NCI-H2081 (cell line): Measurements from ENCODE around the gene ABCC8.
A peak's percentile ranks its signal among the peaks of the same experiment; 100 is the strongest.

Source experiments
- DNase-seq, 2 experiments: peaks; one replicate each; lab custom pipeline; 2025; lab: John Stamatoyannopoulos, UW

Gene ABCC8

GRCh38 chr11:17469998-17470397 is 6.6 kb downstream of the ABCC8 start:
- no peak for DNase-seq

DNA sequence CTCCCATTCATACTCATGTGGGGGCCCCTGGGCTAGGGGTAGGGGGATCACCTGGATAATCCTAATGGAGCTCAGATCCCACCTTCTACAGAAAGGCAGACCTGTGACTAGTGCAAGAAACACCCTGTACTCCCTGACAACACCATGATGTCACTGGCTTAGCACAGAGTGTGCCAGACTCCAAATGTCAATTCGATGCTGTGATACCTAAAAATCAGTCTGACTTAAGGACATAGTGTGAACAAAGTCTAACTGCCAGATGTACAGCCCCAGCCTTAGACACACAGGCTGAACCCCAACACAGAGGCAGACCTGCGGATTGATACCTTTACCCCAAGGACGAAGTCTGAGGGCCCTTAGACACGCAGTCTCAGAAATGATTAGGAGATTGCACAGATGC is 8.5 kb downstream of the ABCC8 start:
- DNase-seq, result no peak

- DNase-seq, result no peak
Measured at GRCh38 chr11:17463546-17464174, 13.0 kb downstream of the ABCC8 start.

DNA sequence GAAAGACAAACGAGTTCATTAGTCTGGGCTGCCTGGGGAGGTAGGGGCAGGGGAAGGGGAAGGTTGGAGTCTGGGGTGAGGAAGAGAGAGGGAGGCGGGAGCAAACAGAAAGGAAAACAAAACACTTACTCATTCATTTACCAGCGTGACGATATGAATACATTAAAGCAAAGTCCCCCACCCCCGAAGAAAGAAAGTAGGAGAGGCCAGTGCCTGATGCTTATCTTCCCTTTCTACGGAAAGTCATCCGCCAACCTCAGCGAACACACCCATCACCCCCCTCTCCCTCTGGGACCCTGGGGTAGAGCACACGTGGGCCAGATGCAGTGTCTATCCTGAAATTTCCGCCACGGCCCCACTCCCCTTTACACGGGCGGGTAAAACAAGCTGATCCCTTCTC is 13.7 kb downstream of the ABCC8 start:
- DNase-seq, result no peak

GRCh38 chr11:17460406-17460805 is 16.2 kb downstream of the ABCC8 start:
- no peak for DNase-seq

- DNase-seq, result no peak
Measured at GRCh38 chr11:17459236-17459896, 17.3 kb downstream of the ABCC8 start.

GRCh38 chr11:17458268-17458667 is 18.4 kb downstream of the ABCC8 start:
- DNase-seq, result no peak

- no peak for DNase-seq
Measured at GRCh38 chr11:17457396-17458173, 19.1 kb downstream of the ABCC8 start.

- no peak for DNase-seq
Measured at GRCh38 chr11:17452668-17453067, 24.0 kb downstream of the ABCC8 start.

GRCh38 chr11:17449158-17449557 is 27.5 kb downstream of the ABCC8 start:
- DNase-seq, result no peak

DNA sequence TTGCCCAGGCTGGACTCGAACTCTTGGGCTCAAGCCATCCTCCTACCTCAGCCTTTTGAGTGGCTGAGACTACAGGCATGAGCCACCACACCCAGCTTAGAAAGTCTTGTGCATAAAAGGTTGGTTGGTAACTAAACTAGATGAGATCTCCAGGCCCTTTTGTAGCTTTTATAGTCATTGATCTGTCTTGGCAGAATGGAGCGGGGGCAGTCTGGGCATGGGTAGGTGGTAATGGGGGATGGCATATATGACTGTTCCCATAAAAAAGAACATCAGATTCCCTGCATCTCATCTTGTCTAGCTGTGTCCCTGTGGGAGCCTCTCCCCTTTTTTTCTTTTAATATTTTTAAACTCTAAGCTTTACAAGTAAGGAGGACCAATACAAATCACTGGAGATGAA is 30.2 kb downstream of the ABCC8 start:
- DNase-seq, result no peak

- DNase-seq, result no peak
Measured at GRCh38 chr11:17445240-17445795, 31.3 kb downstream of the ABCC8 start.

- DNase-seq, result no peak
Measured at GRCh38 chr11:17443926-17444690, 32.5 kb downstream of the ABCC8 start.

- DNase-seq, result no peak
Measured at GRCh38 chr11:17443423-17443822, 33.2 kb downstream of the ABCC8 start.

DNA sequence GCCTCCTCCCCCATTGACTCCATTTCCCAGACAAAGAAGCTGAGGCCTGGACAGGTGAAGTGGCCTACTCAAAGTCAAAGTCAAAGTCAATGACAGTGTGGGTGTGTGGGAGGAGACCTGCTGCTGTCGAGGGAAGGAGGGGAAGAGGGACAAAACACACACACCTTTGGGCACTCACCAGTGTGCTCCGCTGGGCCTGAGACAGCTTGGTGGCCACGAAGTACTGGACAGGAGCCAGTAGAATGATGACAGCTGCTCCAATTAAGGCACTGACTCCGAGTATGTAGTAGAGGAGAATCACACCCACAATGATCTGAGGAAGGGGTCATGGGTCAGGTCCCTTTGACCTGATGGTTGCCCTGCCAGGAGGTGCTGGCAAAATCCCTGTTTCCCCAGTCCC is 33.6 kb downstream of the ABCC8 start:
- DNase-seq, result no peak

DNA sequence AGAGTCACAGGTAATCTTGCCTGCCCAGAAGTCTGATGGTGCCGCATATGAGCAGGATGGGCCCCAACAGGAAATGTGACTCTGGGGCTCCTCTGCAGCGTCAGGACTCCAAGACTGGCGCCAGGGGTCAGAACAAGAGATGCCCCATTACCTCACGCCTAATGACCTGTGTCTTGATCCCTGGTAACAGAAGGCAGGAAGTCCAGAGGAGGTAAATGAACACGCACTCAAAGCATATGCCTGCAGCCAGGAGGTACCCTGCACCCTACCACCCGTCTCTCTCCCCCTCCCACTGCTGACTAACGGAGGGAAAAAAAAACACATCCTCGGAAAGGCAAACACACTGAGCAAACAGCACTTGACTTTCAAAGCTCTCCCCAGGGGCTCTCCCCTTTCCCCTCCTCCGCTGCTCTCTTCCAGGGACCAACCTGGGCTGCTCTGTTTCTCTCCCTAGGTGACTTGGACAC is 37.3 kb downstream of the ABCC8 start:
- DNase-seq, result peak; percentile 92 to 97

- no peak for DNase-seq
Measured at GRCh38 chr11:17437366-17437765, 39.3 kb downstream of the ABCC8 start.

GRCh38 chr11:17434108-17434507 is 42.5 kb downstream of the ABCC8 start:
- DNase-seq, result no peak

DNA sequence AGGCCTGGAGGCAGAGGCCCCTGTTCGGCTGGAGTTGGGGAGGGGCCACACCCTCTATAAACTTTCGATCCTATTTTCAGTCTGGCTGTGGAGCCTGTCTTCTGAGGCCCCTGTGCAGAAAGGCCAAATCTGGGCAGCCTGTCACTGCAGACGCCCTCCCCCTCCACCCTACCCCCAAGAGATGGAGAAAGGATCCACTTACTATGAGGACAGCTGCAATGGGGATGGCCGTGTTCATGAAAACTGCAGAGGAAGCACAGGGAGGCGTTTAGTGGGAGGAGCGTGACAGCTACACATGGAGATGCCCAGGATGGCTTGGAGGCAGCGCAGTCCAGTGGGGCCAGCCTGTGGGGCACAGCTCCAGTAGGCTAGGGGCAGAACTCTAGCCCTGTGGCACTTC is 44.6 kb downstream of the ABCC8 start:
- peak in 1 of 2 experiments; percentile 12 for DNase-seq

DNA sequence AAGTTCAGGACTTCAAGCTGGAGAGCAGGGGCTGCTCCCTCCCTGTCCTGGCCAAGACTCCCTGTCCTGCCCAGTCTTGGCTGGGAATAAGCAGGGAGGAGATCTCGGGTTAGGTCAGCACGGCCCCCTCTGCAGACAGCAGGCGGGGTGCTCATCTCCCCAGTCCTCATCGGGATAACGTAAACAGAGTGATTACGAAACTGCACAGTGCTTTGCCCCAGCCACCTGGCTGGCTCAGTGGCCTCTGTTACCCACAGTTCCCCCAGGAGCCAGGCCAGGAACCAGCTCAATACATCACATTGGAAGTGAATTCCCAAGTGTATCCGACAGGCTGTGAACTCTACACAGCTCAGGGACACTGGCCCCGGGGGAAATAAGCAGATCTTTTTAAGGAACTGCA is 45.5 kb downstream of the ABCC8 start:
- no peak for DNase-seq

DNA sequence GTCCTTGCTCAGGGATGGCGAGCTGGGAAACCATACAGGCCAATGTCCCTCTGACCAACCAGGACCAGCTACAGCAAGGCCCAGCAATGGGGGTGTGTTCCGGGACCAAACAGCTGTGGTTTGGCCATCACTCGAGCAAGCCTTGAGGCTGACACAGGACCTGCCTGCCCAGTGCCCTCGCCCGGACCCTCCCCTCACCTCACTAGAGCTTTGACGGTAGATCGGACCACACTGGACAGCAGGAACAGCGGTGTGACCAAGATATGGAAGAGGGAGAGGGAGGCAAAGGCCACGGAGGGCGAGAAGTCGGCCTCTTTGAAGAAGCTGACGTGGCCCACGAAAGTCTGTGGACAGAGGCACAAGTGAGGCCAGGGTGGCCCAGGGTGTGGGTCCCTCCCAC is 46.0 kb downstream of the ABCC8 start:
- DNase-seq, result no peak

DNA sequence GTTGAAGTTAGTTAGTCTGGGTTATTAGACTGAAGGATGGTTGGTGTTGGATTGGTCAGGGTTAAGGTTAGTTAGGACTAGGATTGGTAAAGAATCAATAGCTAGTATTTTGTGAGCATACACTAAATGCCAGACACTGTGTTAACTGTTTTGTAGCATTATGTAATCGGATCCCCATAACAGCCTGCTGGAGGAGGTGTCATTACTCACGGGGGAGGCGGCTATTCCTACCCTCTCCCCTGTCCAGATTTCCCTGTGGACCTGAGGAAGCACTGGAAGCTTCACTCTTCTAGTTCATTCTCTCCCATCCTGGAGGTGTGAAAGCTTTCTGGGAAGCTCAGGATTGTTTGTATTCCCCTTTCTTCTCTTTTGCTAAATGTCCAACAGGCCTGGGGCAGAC is 47.7 kb downstream of the ABCC8 start:
- no peak for DNase-seq
